Activated T-cell treated with anti-CD3 and anti-CD28 coated beads, Interleukin-2, amount 50 U/mL, for 1 hour (primary cell): ENCODE results near the gene DGCR2.
A peak's percentile ranks its signal among the peaks of the same experiment; 100 is the strongest.
"Not testable (repeated sequence)": the region's sequence is repeated elsewhere in the genome, so short reads cannot be mapped to it uniquely, and the experiment has no call there.

Experiments used
- DNase-seq: peaks from one replicate; pipeline ENCODE4 v3.0.0-alpha.2; 2020

DGCR2 gene, protein sequence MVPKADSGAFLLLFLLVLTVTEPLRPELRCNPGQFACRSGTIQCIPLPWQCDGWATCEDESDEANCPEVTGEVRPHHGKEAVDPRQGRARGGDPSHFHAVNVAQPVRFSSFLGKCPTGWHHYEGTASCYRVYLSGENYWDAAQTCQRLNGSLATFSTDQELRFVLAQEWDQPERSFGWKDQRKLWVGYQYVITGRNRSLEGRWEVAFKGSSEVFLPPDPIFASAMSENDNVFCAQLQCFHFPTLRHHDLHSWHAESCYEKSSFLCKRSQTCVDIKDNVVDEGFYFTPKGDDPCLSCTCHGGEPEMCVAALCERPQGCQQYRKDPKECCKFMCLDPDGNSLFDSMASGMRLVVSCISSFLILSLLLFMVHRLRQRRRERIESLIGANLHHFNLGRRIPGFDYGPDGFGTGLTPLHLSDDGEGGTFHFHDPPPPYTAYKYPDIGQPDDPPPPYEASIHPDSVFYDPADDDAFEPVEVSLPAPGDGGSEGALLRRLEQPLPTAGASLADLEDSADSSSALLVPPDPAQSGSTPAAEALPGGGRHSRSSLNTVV

DNA sequence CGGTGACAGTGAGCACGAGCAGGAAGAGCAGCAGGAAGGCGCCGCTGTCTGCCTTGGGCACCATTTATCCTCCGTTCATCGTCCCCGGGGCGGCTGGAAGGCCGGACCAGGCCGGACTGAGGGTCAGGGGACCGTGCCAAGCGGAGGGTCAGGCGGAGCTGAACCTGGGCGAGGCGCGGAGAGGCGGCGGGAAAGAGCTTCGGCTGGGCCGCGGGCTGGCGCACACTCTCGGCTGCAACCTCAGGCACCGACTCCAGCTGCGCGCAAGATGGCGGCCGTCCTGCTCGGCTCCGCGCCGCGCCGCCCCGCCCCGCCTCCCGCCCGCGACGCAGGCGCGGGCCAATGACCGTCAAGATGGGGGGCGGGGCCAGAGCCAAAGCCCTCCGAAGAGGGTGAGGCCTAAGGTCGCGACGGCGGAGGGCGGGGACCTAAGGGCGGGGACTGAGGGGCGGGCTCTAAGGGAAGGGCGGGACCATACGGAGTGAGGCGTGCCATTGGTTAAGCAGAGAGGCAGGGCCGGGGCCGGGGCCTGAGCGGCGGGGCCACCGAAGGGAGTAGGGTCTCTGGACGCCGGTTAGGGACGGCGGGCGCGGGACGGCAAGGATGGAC lies at the start of gene DGCR2:
Gene DGCR2, minus strand, starts transcription at position 270 of the 609 bp plus-strand sequence. Its CDS starts 206 bp downstream, at position 64.
- DNase-seq, result peak; percentile 96

DNA sequence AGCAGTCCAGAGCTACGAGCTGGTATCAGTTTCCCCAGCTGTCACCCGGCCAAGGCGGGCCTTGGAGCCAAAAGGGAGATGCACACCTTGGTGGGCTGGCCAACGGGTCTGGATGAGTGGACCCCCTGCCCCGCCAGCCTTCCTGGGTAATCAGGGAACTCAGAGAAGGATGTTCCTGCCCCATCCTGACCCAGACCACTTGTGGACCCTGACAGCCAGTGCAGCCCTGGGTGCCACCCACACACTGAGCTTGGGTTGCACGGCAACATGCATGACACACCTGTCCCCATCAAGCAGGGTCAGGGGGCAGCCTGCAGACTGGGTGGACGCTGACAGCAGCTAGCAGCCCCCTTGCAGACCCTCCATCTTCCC lies 47.7 kb upstream of the DGCR2 start:
- DNase-seq, result no peak

DNA sequence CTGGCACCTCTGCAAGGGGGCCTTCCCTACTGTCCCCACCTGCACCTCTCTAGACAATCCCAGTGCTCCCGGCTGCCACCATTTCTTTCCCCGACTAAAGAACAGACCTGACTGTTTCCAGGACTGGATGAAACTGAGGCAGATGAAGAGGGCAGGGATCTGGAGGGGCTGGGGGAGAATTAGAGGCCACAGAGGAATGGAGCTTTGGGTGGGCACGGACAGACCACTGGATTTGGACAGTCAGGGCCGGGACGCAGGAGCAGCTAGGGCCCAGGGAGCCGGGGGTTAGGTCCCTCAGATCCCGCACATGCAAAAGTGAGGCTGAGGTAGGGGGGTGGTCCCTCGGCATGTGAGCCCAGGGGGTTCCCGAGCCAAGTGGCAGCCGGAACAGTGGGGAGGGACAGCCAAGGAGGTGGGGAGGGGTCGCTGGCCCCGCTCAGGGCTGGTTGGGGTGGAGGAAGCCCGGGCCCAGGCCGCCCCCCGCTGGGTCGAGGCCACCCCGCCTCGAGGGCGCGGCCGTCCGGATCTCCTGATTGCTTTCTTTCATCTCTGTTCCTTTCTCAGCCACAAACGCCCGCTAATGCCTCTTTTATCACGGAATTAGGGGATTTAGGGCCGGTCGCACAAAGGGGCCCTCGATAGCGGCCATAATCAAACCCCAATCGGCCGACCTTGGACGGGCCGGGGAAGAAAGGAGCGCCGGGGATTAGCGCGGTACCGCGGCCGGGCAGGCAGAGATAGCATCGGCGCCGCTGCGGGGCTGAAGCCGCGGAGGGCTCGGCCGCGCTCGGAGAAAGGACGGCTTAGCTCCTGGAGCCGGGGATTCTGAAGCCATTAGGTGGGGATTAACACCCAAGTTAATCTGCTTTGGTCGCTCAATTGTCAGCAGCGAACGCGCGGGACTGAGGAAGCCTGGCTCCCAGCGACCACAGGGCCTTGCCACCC lies 47.1 kb upstream of the DGCR2 start:
- no peak for DNase-seq

DNA sequence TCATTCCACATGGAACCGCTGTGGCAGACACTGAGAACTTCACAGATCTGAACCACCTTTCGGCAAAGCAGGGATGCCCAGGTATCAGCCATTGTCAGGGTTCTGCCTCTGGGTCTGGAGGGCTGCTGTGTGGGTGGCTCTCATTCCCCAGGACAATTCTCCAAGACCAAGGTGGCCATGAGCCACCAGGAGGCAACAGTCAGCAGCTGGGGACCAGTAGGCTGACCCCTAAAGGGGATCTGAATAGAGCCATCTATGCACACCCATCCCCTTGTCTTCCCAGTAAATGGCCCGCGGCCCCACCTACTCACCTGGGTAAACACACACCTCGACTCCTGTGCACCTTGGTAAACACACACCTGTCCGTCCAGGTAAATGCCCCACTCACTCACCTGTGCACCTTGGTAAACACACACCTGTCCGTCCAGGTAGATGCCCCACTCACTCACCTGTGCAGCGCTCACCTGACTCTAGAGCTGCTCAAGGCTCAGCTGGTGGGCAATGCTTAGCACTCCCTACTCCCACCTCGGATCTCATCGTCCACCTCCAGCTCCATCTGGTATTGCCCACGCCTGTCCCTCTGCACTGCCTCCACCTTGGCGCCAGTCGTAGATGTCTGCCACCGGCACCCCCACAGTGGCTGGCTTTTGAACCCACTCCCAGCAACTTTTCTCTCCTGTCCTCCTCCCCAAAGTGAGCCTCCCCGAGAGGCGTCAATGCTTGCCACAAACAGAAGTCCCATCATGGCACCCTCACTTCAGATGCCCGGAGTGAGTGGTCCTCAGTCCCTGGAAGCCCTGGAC lies 46.1 kb upstream of the DGCR2 start:
- DNase-seq, result no peak

DNA sequence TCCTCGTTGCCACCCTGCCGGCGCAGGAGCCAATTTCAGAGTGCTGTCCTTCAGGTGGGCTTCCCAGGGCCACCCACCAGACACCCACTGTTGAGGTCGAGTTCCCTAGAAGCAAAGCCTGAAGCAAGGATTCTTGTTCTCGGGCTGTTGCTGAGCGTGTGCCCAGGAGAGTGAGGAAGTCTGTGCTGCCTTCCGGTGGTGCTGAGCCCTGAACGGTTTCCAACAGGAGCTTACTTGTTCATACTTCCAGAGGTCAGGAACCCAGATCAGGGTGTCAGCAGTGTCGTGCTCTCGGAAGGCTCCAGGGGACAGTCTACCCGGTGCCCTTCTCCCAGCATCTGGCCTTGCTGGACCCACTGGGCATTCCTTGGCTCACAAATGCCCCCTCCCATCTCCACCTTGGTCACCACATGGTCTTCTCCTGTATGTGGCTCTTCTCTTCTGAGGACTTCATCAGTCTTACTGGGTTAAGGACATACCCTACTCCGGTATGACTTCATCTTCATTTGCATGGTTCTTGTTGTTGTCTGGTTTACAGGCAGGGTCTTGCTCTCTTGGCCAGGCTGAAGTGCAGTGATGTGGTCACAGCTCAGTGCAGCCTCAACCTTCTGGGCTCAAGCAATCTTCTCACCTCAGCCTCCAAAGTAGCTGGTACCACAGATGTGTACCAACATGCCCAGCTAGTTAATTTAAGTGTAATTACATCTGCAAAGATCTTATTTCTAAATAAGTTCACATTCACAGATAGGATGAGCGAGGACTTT lies 45.1 kb upstream of the DGCR2 start:
- DNase-seq, result no peak

DNA sequence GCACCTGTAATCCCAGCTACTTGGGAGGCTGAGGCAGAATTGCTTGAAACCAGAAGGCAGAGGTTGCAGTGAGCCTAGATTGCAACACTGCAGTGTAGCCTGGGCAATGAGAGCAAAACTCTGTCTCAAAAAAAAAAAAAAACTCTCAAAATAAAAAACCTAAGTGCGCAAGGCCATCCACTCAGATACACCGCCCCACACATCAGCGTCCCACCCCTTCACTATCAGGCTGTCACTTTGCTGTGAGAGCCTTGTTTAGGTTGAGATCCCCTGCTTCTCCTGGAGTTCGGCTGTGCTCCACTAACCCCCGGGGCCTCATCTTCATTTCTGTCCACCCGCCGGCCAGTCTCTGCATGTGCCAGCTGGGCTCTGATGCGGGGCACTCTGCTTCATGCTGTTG lies 44.2 kb upstream of the DGCR2 start:
- DNase-seq, result no peak

DNA sequence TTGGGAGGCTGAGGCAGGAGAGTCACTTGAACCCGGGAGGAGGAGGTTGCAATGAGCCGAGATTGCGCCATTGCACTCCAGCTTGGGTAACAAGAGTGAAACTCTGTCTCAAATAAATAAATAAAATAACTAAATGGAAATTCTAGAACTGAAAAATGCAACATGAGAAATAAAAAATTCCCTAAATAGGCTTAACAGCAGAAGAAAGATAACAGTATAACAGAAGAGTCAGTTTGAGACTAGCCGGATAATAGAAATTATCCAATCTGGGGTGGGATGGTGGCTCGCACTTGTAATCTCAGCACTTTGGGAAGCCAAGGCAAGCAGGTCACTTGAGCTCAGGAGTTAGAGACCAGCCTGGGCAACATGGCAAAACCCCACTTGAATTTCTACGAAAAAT lies 42.2 kb upstream of the DGCR2 start:
- DNase-seq, result no peak

DNA sequence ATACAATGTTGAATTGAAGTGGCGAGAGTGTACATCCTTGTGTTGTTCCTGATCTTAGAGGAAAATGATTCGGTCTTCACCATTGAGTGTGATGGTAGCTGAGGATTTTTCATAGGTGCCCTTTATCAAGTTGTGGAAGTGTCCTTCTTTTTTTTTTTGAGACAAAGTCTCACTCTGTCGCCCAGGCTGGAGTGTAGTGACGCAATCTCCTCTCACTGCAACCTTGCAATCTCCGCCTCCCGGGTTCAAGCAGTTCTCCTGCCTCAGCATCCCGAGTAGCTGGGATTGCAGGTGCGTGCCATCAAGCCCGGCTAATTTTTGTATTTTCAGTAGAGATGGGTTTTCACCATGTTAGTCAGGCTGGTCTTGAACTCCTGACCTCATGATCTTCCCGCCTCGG lies 36.4 kb upstream of the DGCR2 start:
- DNase-seq, result not testable (repeated sequence)

DNA sequence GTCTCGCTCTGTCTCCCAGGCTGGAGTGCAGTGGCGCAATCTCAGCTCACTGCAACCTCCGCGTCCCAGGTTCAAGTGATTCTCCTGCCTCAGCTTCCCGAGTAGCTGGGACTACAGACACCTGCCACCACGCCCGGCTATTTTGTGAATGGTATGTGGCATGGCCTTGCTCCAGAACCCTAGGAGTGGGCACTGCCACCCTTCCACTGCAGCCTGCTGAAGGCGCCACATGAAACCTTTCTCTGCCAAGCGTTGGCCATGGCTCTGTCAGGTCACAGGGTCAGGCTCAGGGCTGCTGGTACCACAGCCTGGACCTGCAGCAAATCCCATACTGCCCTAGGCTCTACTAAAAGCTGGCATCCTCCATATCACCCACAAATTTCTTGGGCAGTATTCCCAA lies 33.9 kb upstream of the DGCR2 start:
- DNase-seq, result not testable (repeated sequence)

DNA sequence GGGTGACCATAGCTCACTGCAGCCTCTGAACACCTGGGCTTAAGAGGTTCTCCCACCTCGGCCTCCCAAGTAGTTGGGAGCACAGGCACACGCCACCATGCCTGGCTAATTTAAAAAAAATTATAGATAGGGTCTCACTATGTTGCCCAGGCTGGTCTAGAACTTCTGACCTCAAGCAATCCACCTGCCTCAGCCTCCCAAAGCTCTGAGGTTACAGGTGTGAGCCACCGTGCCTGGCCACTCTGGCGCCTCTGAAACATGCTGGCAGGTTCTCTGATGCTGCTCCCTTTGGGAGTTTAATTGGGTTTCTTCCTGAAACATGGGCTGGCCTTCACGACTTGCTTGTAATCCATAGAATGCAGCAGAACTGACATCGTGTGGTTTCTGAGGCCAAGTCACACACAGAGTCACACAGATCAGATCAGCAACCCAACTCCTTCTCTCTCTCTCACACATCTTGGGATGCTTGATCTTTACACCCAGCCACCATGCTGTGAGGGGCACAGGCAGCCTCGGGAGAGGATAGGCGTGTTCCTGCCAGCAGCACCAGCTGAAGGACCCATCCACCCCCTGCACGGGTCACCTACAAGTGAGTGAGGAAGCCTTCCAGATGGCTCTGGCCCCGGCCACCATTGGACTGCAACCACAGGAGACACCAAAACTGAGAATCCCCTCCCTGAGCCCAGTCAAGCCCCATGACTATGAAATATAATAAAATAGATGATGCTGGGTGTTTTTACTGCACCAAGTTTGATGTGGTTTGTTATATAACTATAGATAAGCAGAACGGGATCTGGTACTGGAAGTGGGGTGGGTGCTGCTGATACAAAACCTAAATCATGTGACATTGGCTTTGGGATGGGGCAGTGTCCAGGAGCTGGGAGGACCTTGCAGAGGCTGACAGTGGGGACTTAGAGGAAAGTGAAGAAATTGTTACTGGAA lies 31.0 kb upstream of the DGCR2 start:
- no peak for DNase-seq

DNA sequence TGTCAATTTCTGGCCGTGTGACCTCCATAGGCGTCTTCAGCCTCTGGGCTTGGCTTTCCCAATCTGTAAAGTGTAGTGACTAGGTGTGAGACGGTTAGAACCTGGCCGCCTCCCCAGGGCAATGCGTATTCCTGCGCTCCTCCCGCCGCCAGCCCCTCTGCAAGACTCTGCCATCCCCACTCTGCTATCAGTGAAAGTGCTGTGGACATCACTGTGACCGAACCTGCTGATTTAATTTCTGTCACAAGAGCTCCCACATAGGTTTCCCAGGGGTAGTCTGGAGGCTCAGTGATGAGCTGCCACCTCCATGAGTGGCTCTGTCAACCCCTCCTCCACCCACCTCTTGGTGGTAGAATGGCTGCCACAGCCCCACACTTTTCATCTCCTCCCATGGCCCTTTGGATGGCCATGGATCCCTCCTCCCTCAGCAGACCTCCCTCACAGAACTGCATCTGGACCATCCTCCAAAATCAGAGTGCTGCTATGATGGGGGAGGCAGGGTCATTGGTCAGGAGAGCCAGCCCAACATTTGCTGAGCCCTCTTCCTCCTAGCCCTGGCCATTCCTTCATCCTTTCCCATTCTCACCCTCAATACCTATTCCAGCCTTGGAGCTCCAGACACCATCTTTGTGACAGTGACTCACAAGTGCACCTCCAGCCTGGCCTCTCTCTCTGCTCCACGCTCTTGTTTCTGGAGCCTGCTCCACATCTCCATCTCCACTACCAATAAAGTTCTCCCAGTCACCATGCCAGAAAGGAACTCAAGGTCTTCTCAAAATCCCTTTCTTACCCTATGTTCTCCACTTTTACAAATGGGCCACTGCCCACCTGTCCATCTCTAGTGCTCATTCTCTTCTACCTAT lies 29.3 kb upstream of the DGCR2 start:
- no peak for DNase-seq

DNA sequence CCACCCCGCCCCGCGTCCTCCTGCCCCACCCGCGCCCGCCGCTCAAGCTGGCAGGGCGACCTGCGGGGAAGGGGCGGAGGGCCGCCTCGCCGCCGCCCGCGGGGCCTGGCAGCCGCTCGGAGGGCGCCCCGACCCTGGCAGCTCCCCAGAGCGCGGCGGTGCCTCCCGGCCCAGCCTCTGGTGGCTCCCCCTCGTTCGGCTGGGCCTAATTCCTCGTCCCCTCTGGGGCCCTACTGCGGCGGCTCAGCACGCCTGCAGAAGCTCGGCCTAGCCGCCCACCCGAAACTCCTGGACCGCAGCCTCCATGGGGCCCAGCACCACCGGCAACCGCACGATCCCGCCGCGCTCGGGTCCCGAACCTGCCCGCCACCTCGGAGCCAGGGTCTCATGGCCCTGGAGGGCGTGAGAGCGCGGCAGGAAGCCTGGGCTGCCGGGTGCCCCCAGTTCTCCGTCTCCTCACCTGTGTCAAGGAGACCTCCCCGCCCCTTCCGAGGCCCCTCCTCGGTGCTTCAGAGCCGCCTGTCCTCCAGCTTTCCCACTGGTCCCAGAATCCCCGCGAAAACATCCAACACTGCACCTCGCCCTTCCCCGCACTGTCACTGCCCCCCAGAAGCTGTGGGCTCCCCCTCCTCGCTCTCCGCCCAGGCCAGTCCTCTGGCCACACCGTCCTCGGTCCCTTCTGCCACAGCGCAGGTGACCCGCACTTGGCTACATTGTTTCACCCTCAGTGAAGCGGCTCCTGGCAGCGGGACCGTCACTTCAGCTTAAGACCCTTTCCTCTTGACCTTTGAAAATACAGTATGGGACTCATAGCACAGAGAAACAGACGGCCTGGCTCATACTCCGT lies 28.5 kb upstream of the DGCR2 start:
- DNase-seq, result no peak

DNA sequence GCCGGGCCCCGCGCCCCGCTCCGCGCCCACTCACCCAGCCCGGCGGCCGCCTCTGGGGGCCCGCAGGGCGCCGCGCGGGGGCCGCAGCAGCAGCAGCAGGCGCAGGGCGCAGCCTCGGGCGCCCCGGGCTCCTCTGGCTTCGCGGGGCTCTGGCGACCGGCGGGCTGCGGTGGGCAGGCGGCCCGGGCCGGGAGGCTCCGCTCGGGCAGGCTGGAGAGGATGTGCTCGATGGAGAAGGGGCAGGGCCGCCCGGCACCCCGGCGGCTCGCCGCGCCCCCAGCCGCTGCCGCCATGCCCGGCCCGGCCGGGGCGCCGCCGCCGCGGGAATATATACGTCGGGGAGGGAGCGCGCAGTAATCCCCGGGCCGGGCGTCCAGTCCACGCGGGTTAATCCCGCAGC lies 27.8 kb upstream of the DGCR2 start, which contains the start of gene GSC2:
Gene GSC2, minus strand, starts transcription at position 302 of the 400 bp plus-strand sequence. Its CDS starts 9 bp downstream, at position 293.
- no peak for DNase-seq

DNA sequence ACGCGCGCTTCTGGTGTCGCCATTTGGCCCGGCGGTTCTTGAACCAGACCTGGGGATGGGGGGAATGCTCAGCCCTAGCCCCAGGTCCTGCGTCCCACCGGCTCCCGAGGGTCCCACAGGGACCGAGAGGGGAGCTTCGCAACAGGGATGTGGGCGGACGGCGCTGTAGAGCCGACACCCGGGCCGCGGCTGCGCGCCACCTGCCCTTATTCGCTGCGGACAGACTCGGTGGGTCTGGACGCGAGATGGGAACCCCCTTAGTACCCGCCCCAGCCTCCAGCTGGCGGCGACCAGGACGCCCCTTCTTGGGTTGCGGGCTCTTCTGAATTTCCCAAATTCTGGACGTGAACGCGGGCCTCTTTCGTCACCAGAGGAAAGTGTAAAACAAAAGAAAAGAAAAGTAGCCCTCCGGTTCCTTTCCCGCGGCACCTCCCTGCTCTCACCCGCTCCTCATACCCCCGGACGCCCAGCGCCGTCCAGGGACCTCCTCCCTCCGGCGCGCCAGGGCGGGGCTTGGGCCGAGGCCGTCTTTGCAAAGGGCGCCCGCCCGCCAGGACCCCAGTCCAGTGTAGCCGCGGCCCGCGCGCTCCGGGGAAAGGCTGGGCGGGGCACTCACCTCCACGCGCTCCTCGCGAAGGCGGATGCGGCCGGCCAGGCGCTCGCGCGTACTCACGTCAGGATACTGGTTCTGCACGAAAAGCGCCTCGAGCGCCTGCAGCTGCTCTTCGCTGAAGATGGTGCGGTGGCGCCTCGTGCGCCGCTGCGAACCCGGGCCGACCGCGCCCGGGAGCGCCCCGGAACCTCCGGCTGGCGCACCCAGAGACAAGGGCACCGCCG lies 27.1 kb upstream of the DGCR2 start:
- peak; percentile 43 for DNase-seq

DNA sequence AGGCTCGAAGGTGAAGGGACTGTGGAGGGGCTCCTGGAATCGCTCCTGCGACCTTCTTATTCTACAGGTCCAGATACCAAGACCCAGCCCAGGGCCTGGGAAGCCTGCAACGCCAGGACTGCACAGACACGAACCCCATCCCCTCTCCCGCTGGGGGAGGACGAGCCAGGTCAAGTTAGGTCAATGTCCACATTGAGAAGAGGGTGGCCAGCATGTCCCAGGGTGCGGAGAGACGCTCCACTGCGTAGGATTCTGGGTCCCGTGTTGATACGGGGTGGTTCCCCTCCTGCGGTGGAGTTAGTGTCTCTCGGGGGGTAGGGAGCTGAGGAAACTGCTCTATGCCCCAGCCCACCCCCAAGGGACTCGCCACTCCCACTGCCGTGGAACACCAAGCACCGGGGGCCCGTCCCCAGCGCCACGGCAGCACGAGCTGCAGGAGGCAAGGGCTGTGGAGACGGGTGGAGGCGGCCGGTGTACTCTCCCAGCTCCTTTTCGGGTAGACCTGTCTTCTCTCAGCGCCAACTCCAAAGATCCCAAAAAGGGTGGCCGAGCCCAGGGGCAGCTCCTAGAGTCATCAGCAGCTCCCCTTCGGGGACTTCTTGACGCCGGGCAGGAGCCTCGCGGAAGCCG lies 26.3 kb upstream of the DGCR2 start:
- DNase-seq, result no peak

DNA sequence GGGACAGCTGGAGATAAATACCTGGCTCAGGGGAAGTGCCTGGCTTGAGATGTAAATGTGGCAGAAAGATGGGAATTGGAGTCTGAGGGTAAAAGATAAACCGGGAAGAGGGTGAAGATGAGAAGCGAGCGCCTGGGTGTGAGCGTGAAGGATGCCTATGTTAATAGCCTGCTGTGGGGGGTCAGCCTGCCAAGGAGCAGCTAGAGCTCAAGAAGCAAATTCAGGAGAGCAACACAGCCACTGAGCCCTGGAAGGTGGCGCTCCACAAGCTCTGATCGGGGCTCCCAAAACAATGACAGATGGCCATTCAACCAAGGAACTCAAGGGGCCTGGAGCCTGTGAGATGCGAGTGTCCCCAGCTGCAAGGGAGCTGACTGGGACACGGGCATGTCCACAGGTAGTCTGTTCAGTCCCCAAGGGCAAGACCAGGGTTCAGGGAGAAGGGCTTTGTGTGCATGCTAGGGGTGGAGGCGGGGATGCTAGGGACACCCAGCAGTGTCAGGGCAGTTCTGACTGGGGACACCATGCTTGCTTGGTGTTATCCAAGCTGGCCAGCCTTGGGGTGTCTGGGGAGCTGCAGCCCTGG lies 25.1 kb upstream of the DGCR2 start:
- no peak for DNase-seq
